SW480 (cell line): ENCODE measurements around the gene FANCG.

Source experiments
- DNase-seq: peaks from one replicate; pipeline ENCODE4 v3.0.0-alpha.2; 2016; ENCODE audit warnings: low spot score

Gene FANCG

GRCh38 chr9:35060548-35061207 is 19.1 kb downstream of the FANCG start:
- no peak for DNase-seq

GRCh38 chr9:35059438-35059837 is 20.3 kb downstream of the FANCG start:
- DNase-seq = no peak

- no peak for DNase-seq
Observed at GRCh38 chr9:35057271-35057620, 22.5 kb downstream of the FANCG start.

GRCh38 chr9:35056571-35057270 is 23.0 kb downstream of the FANCG start:
- no peak for DNase-seq

- DNase-seq = no peak
Observed at GRCh38 chr9:35054871-35055644, 24.7 kb downstream of the FANCG start.

GRCh38 chr9:35054185-35054835 is 25.4 kb downstream of the FANCG start:
- no peak for DNase-seq

- DNase-seq = peak; percentile 34
Observed at GRCh38 chr9:35051069-35051967, 28.4 kb downstream of the FANCG start.

- DNase-seq = no peak
Observed at GRCh38 chr9:35048511-35048910, 31.2 kb downstream of the FANCG start.

GRCh38 chr9:35044071-35044470 is 35.7 kb downstream of the FANCG start:
- DNase-seq = no peak

- DNase-seq = no peak
Observed at GRCh38 chr9:35042891-35043545, 36.7 kb downstream of the FANCG start.

- DNase-seq = no peak
Observed at GRCh38 chr9:35042081-35042604, 37.6 kb downstream of the FANCG start.

GRCh38 chr9:35035851-35036701 is 43.7 kb downstream of the FANCG start:
- no peak for DNase-seq

GRCh38 chr9:35033101-35033500 is 46.6 kb downstream of the FANCG start:
- DNase-seq = no peak

- DNase-seq = no peak
Observed at GRCh38 chr9:35029852-35030251, 49.9 kb downstream of the FANCG start.

GRCh38 chr9:35029241-35029640 is 50.5 kb downstream of the FANCG start:
- no peak for DNase-seq

- no peak for DNase-seq
Observed at GRCh38 chr9:35028341-35028740, 51.4 kb downstream of the FANCG start.

GRCh38 chr9:35027860-35028259 is 51.9 kb downstream of the FANCG start:
- no peak for DNase-seq

GRCh38 chr9:35027374-35027773 is 52.4 kb downstream of the FANCG start:
- DNase-seq = no peak

- DNase-seq = no peak
Observed at GRCh38 chr9:35026671-35027070, 53.1 kb downstream of the FANCG start.
